Ascending aorta (tissue), 2 donors: ENCODE measurements around the gene DOHH. TPM values are rescaled to one million over a fixed set of nuclear protein-coding genes. Genes with fewer than 3 reads are reported as not detected.

Source experiments
- DNase-seq, 2 donors: peaks; one replicate each; pipeline ENCODE4 v3.0.0-alpha.2; 2019; ENCODE audit warnings: low spot score in 2 of 2
- H3K27ac ChIP-seq, 2 donors: fragments of 200-600 bp; sonication (generic); one replicate each; pipeline ENCODE4 v1.5.1; 2016 to 2017; ENCODE audit warnings: mild to moderate bottlenecking in 1 of 2
- H3K27me3 ChIP-seq: fragments of 200-600 bp; sonication (generic); one replicate; pipeline ENCODE4 v1.5.1; 2017
- H3K36me3 ChIP-seq, 2 donors: fragments of 200-600 bp; sonication (generic); one replicate each; pipeline ENCODE4 v1.5.1; 2016
- H3K4me1 ChIP-seq, 2 donors: fragments of 200-600 bp; sonication (generic); one replicate each; pipeline ENCODE4 v1.5.1; 2016 to 2017; ENCODE audit warnings: mild to moderate bottlenecking in 1 of 2
- H3K4me3 ChIP-seq, 2 donors: fragments of 200-600 bp; sonication (generic); one replicate each; pipeline ENCODE4 v1.5.1; 2016 to 2017; ENCODE audit warnings: mild to moderate bottlenecking in 1 of 2
- H3K9me3 ChIP-seq, 2 donors: fragments of 200-600 bp; sonication (generic); one replicate each; pipeline ENCODE4 v1.5.1; 2016
- CTCF ChIP-seq, 3 experiments: fragments of 200-600 bp in 2 of 3; fragments of 450-650 bp in 1 of 3; sonication (generic) in 2 of 3; IDR thresholded peaks; one replicate each; pipeline ENCODE4 v1.5.1; 2016 to 2019; ENCODE audit warnings: antibody characterized with exemption in 3 of 3, mild to moderate bottlenecking in 1 of 3, moderate library complexity in 1 of 3
- intact Hi-C: fragments of 100-400 bp; cut with DNase I; formaldehyde crosslinking; loops from one replicate; pipeline ENCODE4 v1.15.1; 2023
- total RNA-seq: library from RNA; depleted of rRNA; stranded (reverse); fragments of >200 nt; gene quantifications from one replicate; pipeline ENCODE4 v1.1.0, GENCODE V29; 2016

Gene DOHH
- total RNA-seq, 1 donor from 2014 or later = 40.9 TPM

DNA sequence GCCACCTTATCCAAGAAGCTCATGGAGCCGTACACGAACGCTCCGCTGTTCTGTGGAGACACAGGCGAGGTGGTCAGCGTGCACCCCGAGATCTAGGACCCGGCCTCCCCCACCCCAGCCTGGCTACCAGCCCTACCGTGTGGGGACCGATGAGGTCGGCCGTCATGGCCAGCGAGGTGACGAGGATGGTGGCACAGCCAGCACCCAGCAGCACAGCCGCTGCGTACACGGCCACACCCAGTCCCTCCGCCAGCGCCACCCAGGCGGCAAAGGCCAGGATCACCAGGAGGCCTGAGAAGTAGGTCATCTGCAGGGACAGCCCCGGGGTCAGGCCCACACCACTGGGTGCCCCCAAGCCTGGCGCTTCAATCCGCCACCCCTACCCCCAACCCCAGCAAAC is 45.6 kb upstream of the DOHH start:
- Histone ChIP-seq H3K4me3 (no peak overlapping the region), H3K4me1 (peaks cover 3 to 8% of the 10 kb centered on the region in 2 donors), H3K9me3 (no peaks in the 10 kb centered on the region), H3K36me3 (peaks cover 16 to 20% of the 10 kb centered on the region in 2 donors), H3K27me3 (no peaks in the 10 kb centered on the region), H3K27ac (no peak overlapping the region)
- no peak for DNase-seq
- no peak for TF ChIP-seq CTCF (IDR thresholded peaks at IDR 0.05)
- intact Hi-C loops = loop anchor here (5.0 kb wide), 1 partner anchor 156 kb away; the partner anchor contains the start of gene PIP5K1C

GRCh38 chr19:3545669-3546034 is 45.2 kb upstream of the DOHH start:
- Histone ChIP-seq H3K36me3 (peaks cover 16 to 20% of the 10 kb centered on the region in 2 donors), H3K27me3 (no peaks in the 10 kb centered on the region), H3K27ac (no peak overlapping the region), H3K9me3 (no peaks in the 10 kb centered on the region), H3K4me1 (peaks cover 3 to 8% of the 10 kb centered on the region in 2 donors), H3K4me3 (no peak overlapping the region)
- intact Hi-C loops = loop anchor here (1.0 to 5.0 kb wide), 2 partner anchors 73 to 157 kb away; partner anchors contain the start of gene PIP5K1C
- TF ChIP-seq CTCF (IDR thresholded peaks at IDR 0.05) = no peak
- no peak for DNase-seq

GRCh38 chr19:3544742-3545668 is 44.5 kb upstream of the DOHH start:
- Histone ChIP-seq H3K36me3 (peaks cover 14 to 20% of the 10 kb centered on the region in 2 donors), H3K27me3 (no peaks in the 10 kb centered on the region), H3K4me3 (no peak overlapping the region), H3K27ac (no peak overlapping the region), H3K4me1 (peaks cover 3 to 8% of the 10 kb centered on the region in 2 donors), H3K9me3 (no peaks in the 10 kb centered on the region)
- peak in 1 of 2 donors; percentile 82 for DNase-seq
- peak; percentile 93 to 96 (median 93) for TF ChIP-seq CTCF (IDR thresholded peaks at IDR 0.05)
- intact Hi-C loops = loop anchor here (1.0 to 5.0 kb wide), 2 partner anchors 73 to 157 kb away; partner anchors contain the start of gene PIP5K1C

DNA sequence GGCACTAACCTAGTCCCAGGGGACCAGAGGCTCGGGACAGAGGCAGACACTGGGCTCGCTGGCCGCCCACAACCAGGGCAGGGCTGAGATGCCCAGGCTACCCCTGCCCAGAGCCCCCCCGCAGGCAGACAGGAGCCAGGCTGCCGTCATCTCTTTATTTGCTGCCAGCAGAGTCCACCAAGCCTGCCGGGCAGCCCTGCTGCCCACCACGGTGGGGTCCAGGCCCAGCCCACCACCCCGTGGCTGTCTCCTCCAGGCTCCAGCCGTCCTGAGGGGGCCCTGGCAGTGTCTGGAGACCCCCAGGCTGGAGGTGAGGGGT is 43.5 kb upstream of the DOHH start:
- H3K27me3 ChIP-seq = no peaks in the 10 kb centered on the region
- peaks cover 3 to 8% of the 10 kb centered on the region in 2 donors for H3K4me1 ChIP-seq
- no peak for DNase-seq
- H3K27ac ChIP-seq = peak overlapping the region in 1 of 2 donors; percentile 53
- intact Hi-C loops = no loop called here
- peaks cover 11 to 25% of the 10 kb centered on the region in 2 donors for H3K36me3 ChIP-seq
- no peak overlapping the region for H3K4me3 ChIP-seq
- H3K9me3 ChIP-seq = peaks cover 0 to 3% of the 10 kb centered on the region in 2 donors
- TF ChIP-seq CTCF (IDR thresholded peaks at IDR 0.05) = no peak

DNA sequence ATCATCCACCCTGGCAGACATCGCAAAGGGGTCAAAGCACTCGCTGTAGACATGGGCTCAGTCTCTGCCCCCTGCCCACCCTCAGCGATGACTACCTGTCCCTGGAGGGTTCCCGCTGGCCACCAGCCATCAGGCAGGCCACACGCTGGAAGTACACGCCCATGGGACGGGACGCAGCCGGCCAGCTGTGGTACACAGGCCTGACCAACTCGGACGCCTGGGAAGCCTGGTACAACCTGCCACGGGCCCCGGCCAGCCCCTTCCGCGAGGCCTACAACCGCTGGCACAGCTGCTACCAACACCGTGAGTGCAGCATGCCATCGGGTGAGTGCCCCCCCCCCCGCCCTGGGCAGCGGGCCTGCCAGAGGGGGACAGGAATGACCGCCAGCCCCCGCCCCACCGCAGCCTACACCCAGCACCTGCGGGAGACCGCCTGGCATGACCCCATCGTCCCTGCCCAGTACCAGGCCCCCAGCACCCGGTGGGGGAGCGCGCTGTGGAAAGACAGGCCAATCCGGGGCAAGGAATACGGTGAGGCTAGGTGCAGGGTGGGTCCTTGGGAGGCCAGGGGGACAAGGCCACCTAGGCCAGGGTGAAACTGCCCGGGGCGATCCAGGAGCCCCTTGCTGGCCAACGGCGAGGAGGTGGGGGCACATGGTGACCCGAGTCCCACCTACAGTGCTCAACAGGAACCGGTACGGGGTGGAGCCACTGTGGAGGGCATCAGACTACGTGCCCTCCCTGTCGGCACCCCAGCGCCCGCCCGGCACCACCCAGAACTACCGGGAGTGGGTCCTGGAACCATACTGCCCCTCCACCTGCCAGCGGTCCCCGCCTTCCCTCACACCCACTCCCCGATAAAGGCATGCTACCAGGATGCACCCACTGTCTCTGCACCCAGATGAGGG is 42.9 kb upstream of the DOHH start:
- H3K27me3 ChIP-seq = no peaks in the 10 kb centered on the region
- peaks cover 0 to 3% of the 10 kb centered on the region in 2 donors for H3K9me3 ChIP-seq
- peaks cover 3 to 8% of the 10 kb centered on the region in 2 donors for H3K4me1 ChIP-seq
- no peak overlapping the region for H3K4me3 ChIP-seq
- H3K27ac ChIP-seq = peak overlapping the region; percentile 53 to 55
- H3K36me3 ChIP-seq = peaks cover 11 to 25% of the 10 kb centered on the region in 2 donors
- no peak for TF ChIP-seq CTCF (IDR thresholded peaks at IDR 0.05)
- intact Hi-C loops = no loop called here
- DNase-seq = peak in 1 of 2 donors; percentile 76
